Tibial nerve (tissue), 4 donors: ENCODE measurements around the gene MAST2.

Experiments used
- EP300 ChIP-seq, 2 donors: sonication (generic); formaldehyde crosslinking; IDR thresholded peaks; one replicate each; pipeline ENCODE4 v1.6.1; 2017; ENCODE audit warnings: antibody characterized with exemption in 2 of 2, mild to moderate bottlenecking in 1 of 2
- POLR2A ChIP-seq, 2 donors: fragments of 450-650 bp; IDR thresholded peaks; one replicate each; pipeline ENCODE4 v1.6.1; 2017; ENCODE audit warnings: antibody characterized with exemption in 2 of 2, mild to moderate bottlenecking in 2 of 2, moderate library complexity in 2 of 2
- TF ChIP-seq, protein P1 (sequence below), 5 experiments: fragments of 200-600 bp in 3 of 5; fragments of 450-650 bp in 2 of 5; sonication (generic) in 3 of 5; IDR thresholded peaks; one replicate each; pipeline ENCODE4 v1.5.1; 2016 to 2019; ENCODE audit warnings: antibody characterized with exemption in 5 of 5, mild to moderate bottlenecking in 3 of 5, moderate library complexity in 2 of 5

DNA sequence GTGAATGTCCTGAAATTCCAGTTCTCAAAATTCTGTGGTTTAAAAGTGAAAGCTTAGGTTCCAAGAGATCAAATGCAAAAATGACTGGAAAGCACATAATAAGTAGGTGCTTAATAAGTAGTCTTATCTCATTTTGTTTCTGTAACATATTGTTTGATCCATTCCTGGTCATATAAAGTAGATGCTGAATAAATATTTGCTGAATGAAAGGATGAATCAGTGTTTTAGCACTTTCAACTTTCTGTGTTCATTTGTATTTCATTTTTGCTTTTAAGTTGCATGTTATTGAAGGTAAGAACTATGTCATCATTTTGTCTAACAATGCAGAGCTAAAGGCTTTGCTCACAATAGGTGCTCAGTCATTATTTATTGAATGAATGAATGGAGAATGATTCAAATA lies 6.3 kb downstream of the MAST2 start:
- TF ChIP-seq, protein P1, sequence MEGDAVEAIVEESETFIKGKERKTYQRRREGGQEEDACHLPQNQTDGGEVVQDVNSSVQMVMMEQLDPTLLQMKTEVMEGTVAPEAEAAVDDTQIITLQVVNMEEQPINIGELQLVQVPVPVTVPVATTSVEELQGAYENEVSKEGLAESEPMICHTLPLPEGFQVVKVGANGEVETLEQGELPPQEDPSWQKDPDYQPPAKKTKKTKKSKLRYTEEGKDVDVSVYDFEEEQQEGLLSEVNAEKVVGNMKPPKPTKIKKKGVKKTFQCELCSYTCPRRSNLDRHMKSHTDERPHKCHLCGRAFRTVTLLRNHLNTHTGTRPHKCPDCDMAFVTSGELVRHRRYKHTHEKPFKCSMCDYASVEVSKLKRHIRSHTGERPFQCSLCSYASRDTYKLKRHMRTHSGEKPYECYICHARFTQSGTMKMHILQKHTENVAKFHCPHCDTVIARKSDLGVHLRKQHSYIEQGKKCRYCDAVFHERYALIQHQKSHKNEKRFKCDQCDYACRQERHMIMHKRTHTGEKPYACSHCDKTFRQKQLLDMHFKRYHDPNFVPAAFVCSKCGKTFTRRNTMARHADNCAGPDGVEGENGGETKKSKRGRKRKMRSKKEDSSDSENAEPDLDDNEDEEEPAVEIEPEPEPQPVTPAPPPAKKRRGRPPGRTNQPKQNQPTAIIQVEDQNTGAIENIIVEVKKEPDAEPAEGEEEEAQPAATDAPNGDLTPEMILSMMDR (IDR thresholded peaks at IDR 0.05), result no peak
- TF ChIP-seq POLR2A (IDR thresholded peaks at IDR 0.05), result no peak
- TF ChIP-seq EP300 (IDR thresholded peaks at IDR 0.05), result no peak
